ENCODE measurements around the gene CCDC57.

The CCDC57 gene

GRCh38 chr17:82158825-82159224 lies 53.8 kb downstream of the CCDC57 start:
- no peak overlapping the region for H3K27ac ChIP-seq
- no peak overlapping the region for H2AFZ ChIP-seq (ENCODE audit: low read depth)
- no peak overlapping the region for H3K4me3 ChIP-seq (IDR thresholded peaks at IDR 0.05; ENCODE audit: insufficient read depth, low read depth, low read length)
- H4K20me1 ChIP-seq (ENCODE audit: insufficient read depth): no peaks in the 10 kb centered on the region
- H3K27me3 ChIP-seq (ENCODE audit: insufficient read depth, low read depth): no peaks in the 10 kb centered on the region
- no peaks in the 10 kb centered on the region for H3K36me3 ChIP-seq (ENCODE audit: insufficient read depth)
- H3K4me2 ChIP-seq: no peak overlapping the region
- TF ChIP-seq, protein P1, sequence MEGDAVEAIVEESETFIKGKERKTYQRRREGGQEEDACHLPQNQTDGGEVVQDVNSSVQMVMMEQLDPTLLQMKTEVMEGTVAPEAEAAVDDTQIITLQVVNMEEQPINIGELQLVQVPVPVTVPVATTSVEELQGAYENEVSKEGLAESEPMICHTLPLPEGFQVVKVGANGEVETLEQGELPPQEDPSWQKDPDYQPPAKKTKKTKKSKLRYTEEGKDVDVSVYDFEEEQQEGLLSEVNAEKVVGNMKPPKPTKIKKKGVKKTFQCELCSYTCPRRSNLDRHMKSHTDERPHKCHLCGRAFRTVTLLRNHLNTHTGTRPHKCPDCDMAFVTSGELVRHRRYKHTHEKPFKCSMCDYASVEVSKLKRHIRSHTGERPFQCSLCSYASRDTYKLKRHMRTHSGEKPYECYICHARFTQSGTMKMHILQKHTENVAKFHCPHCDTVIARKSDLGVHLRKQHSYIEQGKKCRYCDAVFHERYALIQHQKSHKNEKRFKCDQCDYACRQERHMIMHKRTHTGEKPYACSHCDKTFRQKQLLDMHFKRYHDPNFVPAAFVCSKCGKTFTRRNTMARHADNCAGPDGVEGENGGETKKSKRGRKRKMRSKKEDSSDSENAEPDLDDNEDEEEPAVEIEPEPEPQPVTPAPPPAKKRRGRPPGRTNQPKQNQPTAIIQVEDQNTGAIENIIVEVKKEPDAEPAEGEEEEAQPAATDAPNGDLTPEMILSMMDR (conservative IDR thresholded peaks at IDR 0.05; ENCODE audit: low read depth, low read length): no peak
- H3K4me1 ChIP-seq (ENCODE audit: low read depth, poor library complexity, severe bottlenecking): no peaks in the 10 kb centered on the region
- no peaks in the 10 kb centered on the region for H3K79me2 ChIP-seq (ENCODE audit: insufficient read depth, low read depth)
- no peak overlapping the region for H3K9ac ChIP-seq

GRCh38 chr17:82157046-82158035 lies 55.3 kb downstream of the CCDC57 start:
- no peak overlapping the region for H3K4me2 ChIP-seq

GRCh38 chr17:82156284-82156925 lies 56.2 kb downstream of the CCDC57 start:
- Histone ChIP-seq H3K4me2 (no peak overlapping the region), H3K79me2 (ENCODE audit: insufficient read depth, low read depth) (no peaks in the 10 kb centered on the region), H3K27ac (no peak overlapping the region), H3K4me1 (ENCODE audit: low read depth, poor library complexity, severe bottlenecking) (no peaks in the 10 kb centered on the region), H2AFZ (ENCODE audit: low read depth) (no peak overlapping the region), H3K4me3 (IDR thresholded peaks at IDR 0.05; ENCODE audit: insufficient read depth, low read depth, low read length) (no peak overlapping the region), H4K20me1 (ENCODE audit: insufficient read depth) (no peaks in the 10 kb centered on the region), H3K36me3 (ENCODE audit: insufficient read depth) (no peaks in the 10 kb centered on the region), H3K9ac (no peak overlapping the region), H3K27me3 (ENCODE audit: insufficient read depth, low read depth) (no peaks in the 10 kb centered on the region)
- TF ChIP-seq, protein P1 (conservative IDR thresholded peaks at IDR 0.05; ENCODE audit: low read depth, low read length): no peak

More at GRCh38 chr17:82157046-82158035, 55.3 kb downstream of the CCDC57 start:
- Histone ChIP-seq H3K9ac (no peak overlapping the region), H3K4me3 (IDR thresholded peaks at IDR 0.05; ENCODE audit: insufficient read depth, low read depth, low read length) (no peak overlapping the region), H2AFZ (ENCODE audit: low read depth) (no peak overlapping the region), H3K36me3 (ENCODE audit: insufficient read depth) (no peaks in the 10 kb centered on the region), H3K4me1 (ENCODE audit: low read depth, poor library complexity, severe bottlenecking) (no peaks in the 10 kb centered on the region), H3K27me3 (ENCODE audit: insufficient read depth, low read depth) (no peaks in the 10 kb centered on the region), H3K27ac (no peak overlapping the region), H3K79me2 (ENCODE audit: insufficient read depth, low read depth) (no peaks in the 10 kb centered on the region), H4K20me1 (ENCODE audit: insufficient read depth) (no peaks in the 10 kb centered on the region)
- TF ChIP-seq, protein P1 (conservative IDR thresholded peaks at IDR 0.05; ENCODE audit: low read depth, low read length): no peak

DNA sequence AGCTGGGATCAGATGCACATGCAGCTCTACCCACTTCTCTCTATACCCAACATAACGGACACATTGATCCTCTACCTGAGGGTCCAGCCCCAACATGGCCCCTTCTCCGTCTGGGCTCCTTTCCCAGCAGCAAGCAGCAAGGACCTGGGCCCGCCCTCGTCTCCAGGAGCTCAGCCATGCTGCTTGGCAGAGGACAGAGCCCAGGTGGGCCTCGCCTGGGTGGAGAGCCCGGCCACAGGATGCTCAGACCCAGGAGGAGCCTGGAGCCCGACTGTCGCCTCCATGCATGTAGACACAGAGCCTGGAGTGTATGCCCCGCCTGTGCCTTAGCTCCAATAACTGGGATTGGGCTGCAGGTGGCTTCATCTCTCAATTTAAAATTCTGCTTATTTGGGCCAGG lies 57.0 kb downstream of the CCDC57 start:
- TF ChIP-seq, protein P1 (conservative IDR thresholded peaks at IDR 0.05; ENCODE audit: low read depth, low read length): no peak
- Histone ChIP-seq H3K27me3 (ENCODE audit: insufficient read depth, low read depth) (no peaks in the 10 kb centered on the region), H3K9ac (no peak overlapping the region), H3K4me3 (IDR thresholded peaks at IDR 0.05; ENCODE audit: insufficient read depth, low read depth, low read length) (no peak overlapping the region), H3K36me3 (ENCODE audit: insufficient read depth) (no peaks in the 10 kb centered on the region), H4K20me1 (ENCODE audit: insufficient read depth) (no peaks in the 10 kb centered on the region), H3K4me2 (no peak overlapping the region), H3K4me1 (ENCODE audit: low read depth, poor library complexity, severe bottlenecking) (no peaks in the 10 kb centered on the region), H2AFZ (ENCODE audit: low read depth) (no peak overlapping the region), H3K27ac (no peak overlapping the region), H3K79me2 (ENCODE audit: insufficient read depth, low read depth) (no peaks in the 10 kb centered on the region)
